T-cell (primary cell): ENCODE data around the gene ENTHD1. TPM values are rescaled to one million over a fixed set of nuclear protein-coding genes. Genes with fewer than 3 reads are reported as not detected.
A peak's percentile ranks its signal among the peaks of the same experiment; 100 is the strongest.
"Not testable (repeated sequence)": the region's sequence is repeated elsewhere in the genome, so short reads cannot be mapped to it uniquely, and the experiment has no call there.

Experiments used
- ATAC-seq, 4 experiments: fragments of 200-7000 bp in 3 of 4; fragments of 150-1000 bp in 1 of 4; cut with Tn5 transposase; replicated peaks in 1 of 4; 1 replicate in 3 of 4; 2 replicates in 1 of 4; pipeline ENCODE4 v1.10.0; 2021; ENCODE audit warnings: moderate library complexity in 3 of 4, mild to moderate bottlenecking in 2 of 4, moderate number of reproducible peaks in 1 of 4
- CTCF ChIA-PET, 2 donors: fragments of 300-600 bp; sonication (Branson Sonifier 250); formaldehyde crosslinking; loops; one replicate each; lab custom pipeline; 2022; ENCODE audit warnings: antibody characterized with exemption in 2 of 2; lab: Charles Lee
- POLR2A ChIA-PET, 2 donors: fragments of 300-600 bp; sonication (Branson Sonifier 250); formaldehyde crosslinking; loops; one replicate each; lab custom pipeline; 2022; ENCODE audit warnings: antibody characterized with exemption in 2 of 2; lab: Charles Lee
- DNase-seq, 35 experiments: peaks; one replicate each; pipeline versions ENCODE4 v3.0.0 to v3.0.0-alpha.2; 2013 to 2023
- H3K27ac ChIP-seq: one replicate; pipeline ENCODE4 v1.5.1; 2013; ENCODE audit warnings: low read length
- H3K27me3 ChIP-seq, 2 experiments: replicated peaks in 1 of 2; 1 replicate in 1 of 2; 2 replicates in 1 of 2; pipeline versions ENCODE4 v1.6.1 to v1.7.0; 2013; ENCODE audit warnings: low read length in 1 of 2, mixed read lengths in 1 of 2; ENCODE audit not compliant: control insufficient read depth in 2 of 2, insufficient read depth in 2 of 2; ENCODE audit errors: extremely low read depth in 1 of 2
- H3K36me3 ChIP-seq, 2 donors: 1 replicate in 1 of 2; 2 replicates in 1 of 2; pipeline versions ENCODE4 v1.6.1 to v1.7.0; 2013; ENCODE audit warnings: low read length in 1 of 2; ENCODE audit not compliant: control insufficient read depth in 2 of 2, insufficient read depth in 1 of 2; ENCODE audit errors: extremely low read depth in 1 of 2
- H3K4me1 ChIP-seq, 2 experiments: 1 replicate in 1 of 2; 2 replicates in 1 of 2; pipeline versions ENCODE4 v1.6.1 to v1.7.0; 2013; ENCODE audit warnings: low read length in 2 of 2, mixed read lengths in 1 of 2; ENCODE audit not compliant: insufficient read depth in 2 of 2, control insufficient read depth in 1 of 2; ENCODE audit errors: extremely low read depth in 1 of 2
- H3K4me3 ChIP-seq, 2 donors: 1 replicate in 1 of 2; 2 replicates in 1 of 2; pipeline versions ENCODE4 v1.5.1 to v1.7.0; 2013; ENCODE audit warnings: mild to moderate bottlenecking in 2 of 2, low read length in 1 of 2, moderate library complexity in 1 of 2; ENCODE audit not compliant: control insufficient read depth in 1 of 2; ENCODE audit errors: extremely low read depth in 1 of 2
- H3K9me3 ChIP-seq: 2 replicates; pipeline ENCODE4 v1.7.0; 2013
- H3K27ac Mint-ChIP-seq, 2 donors: one replicate each; pipeline ENCODE4 v1.8.0; 2020 to 2021; ENCODE audit warnings: mild to moderate bottlenecking in 2 of 2, mixed read lengths in 2 of 2
- H3K27me3 Mint-ChIP-seq, 2 donors: one replicate each; pipeline ENCODE4 v1.8.0; 2021 to 2022; ENCODE audit warnings: mixed read lengths in 2 of 2
- H3K36me3 Mint-ChIP-seq: one replicate; pipeline ENCODE4 v1.8.0; 2021; ENCODE audit warnings: mixed read lengths
- H3K4me1 Mint-ChIP-seq, 3 donors: one replicate each; pipeline ENCODE4 v1.8.0; 2020 to 2022; ENCODE audit warnings: mixed read lengths in 3 of 3, mild to moderate bottlenecking in 1 of 3
- H3K4me3 Mint-ChIP-seq, 3 donors: one replicate each; pipeline ENCODE4 v1.8.0; 2020 to 2022; ENCODE audit warnings: mild to moderate bottlenecking in 3 of 3, mixed read lengths in 3 of 3, moderate library complexity in 3 of 3
- H3K9me3 Mint-ChIP-seq, 3 donors: one replicate each; pipeline ENCODE4 v1.8.0; 2020 to 2022; ENCODE audit warnings: mixed read lengths in 3 of 3
- WGBS: methylation state at CpG from one replicate; pipeline ENCODE4 v1.1.5; 2013; ENCODE audit warnings: missing lambda C conversion rate; ENCODE audit not compliant: insufficient coverage; 5-methylcytosine and 5-hydroxymethylcytosine counted together
- total RNA-seq, 35 experiments: library from RNA in 6 of 35; stranded (reverse) in 6 of 35; fragments of 120-200 nt in 1 of 35; gene quantifications; one replicate each; pipeline versions ENCODE4 v1.2.1 to v1.2.4 and lab custom pipeline; 2013 to 2026

ENTHD1 gene
- total RNA-seq, 5 donors from 2014 or later (not counting 1 experiment from before 2014, with no cell fraction given) = 0.13 to 0.36 (median 0.20) TPM

- no peaks in the 10 kb centered on the region for H3K36me3 ChIP-seq
Measured at GRCh38 chr22:39906207-39906606, 12.6 kb upstream of the ENTHD1 start.

GRCh38 chr22:39905687-39906086, 12.1 kb upstream of the ENTHD1 start:
- Histone ChIP-seq H3K27ac (peak overlapping the region; percentile 87), H3K36me3 (no peaks in the 10 kb centered on the region), H3K4me1 (peaks cover 27 to 35% of the 10 kb centered on the region in 2 experiments), H3K4me3 (peak overlapping the region; percentile 72 to 91), H3K27me3 (no peaks in the 10 kb centered on the region), H3K9me3 (no peaks in the 10 kb centered on the region)
- H3K4me3 Mint-ChIP-seq = peak overlapping the region; percentile 84 to 98 (median 97)
- peaks cover 26% of the 10 kb centered on the region for H3K36me3 Mint-ChIP-seq
- H3K4me1 Mint-ChIP-seq = peaks cover 43 to 61% (median 55%) of the 10 kb centered on the region in 3 donors
- DNase-seq = no peak
- CTCF ChIA-PET = interaction anchor here in 1 of 2 donors (0.5 to 2.2 kb wide), 4 partner anchors 11 to 54 kb away, joined by 3 to 9 read pairs (median 4); no protein-coding TSS in a partner anchor
- POLR2A ChIA-PET = no interaction called here
- H3K27me3 Mint-ChIP-seq = no peaks in the 10 kb centered on the region
- ATAC-seq = no peak
- no CpG with 5 or more reads among the region's 3 CpGs for WGBS
- H3K27ac Mint-ChIP-seq = peak overlapping the region; percentile 93 to 97
- no peaks in the 10 kb centered on the region for H3K9me3 Mint-ChIP-seq

More at GRCh38 chr22:39906207-39906606, 12.6 kb upstream of the ENTHD1 start:
- ChIA-PET CTCF (interaction anchor here in 1 of 2 donors (0.5 to 2.2 kb wide), 6 partner anchors 11 to 55 kb away, joined by 3 to 9 read pairs (median 4); no protein-coding TSS in a partner anchor), POLR2A (interaction anchor here (0.6 to 1.2 kb wide), 3 partner anchors 11 to 49 kb away, joined by 3 read pairs; no protein-coding TSS in a partner anchor)
- Histone ChIP-seq H3K4me1 (peaks cover 32 to 38% of the 10 kb centered on the region in 2 experiments), H3K27me3 (no peaks in the 10 kb centered on the region), H3K4me3 (peak overlapping the region; percentile 19 to 72), H3K9me3 (no peaks in the 10 kb centered on the region), H3K27ac (peak overlapping the region; percentile 87)
- Mint-ChIP-seq H3K4me3 (peak overlapping the region; percentile 84 to 98 (median 97)), H3K27ac (peak overlapping the region; percentile 93 to 97), H3K36me3 (peaks cover 26% of the 10 kb centered on the region), H3K4me1 (peaks cover 47 to 66% (median 57%) of the 10 kb centered on the region in 3 donors), H3K9me3 (no peaks in the 10 kb centered on the region), H3K27me3 (no peaks in the 10 kb centered on the region)
- WGBS = no CpG with 5 or more reads among the region's 3 CpGs
- DNase-seq = no peak
- no peak for ATAC-seq

- no peak for ATAC-seq
- Histone ChIP-seq H3K4me1 (peaks cover 33 to 34% of the 10 kb centered on the region in 2 experiments), H3K27me3 (no peaks in the 10 kb centered on the region), H3K27ac (peak overlapping the region; percentile 87), H3K36me3 (no peaks in the 10 kb centered on the region), H3K4me3 (peak overlapping the region; percentile 72 to 91), H3K9me3 (no peaks in the 10 kb centered on the region)
- H3K4me1 Mint-ChIP-seq = peaks cover 43 to 61% (median 54%) of the 10 kb centered on the region in 3 donors
- H3K4me3 Mint-ChIP-seq = peak overlapping the region; percentile 84 to 98 (median 97)
- peaks cover 23% of the 10 kb centered on the region for H3K36me3 Mint-ChIP-seq
- WGBS = 14% methylated on average over 1 of the region's 4 CpGs
- ChIA-PET POLR2A (interaction anchor here in 1 of 2 donors (0.6 kb wide), 1 partner anchor 59 kb away, joined by 3 read pairs; no protein-coding TSS in a partner anchor), CTCF (interaction anchor here in 1 of 2 donors (0.6 to 2.2 kb wide), 4 partner anchors 12 to 38 kb away, joined by 4 to 9 read pairs (median 6); no protein-coding TSS in a partner anchor)
- H3K27me3 Mint-ChIP-seq = no peaks in the 10 kb centered on the region
- H3K27ac Mint-ChIP-seq = peak overlapping the region; percentile 93 to 97
- no peak for DNase-seq
- no peaks in the 10 kb centered on the region for H3K9me3 Mint-ChIP-seq
Measured at GRCh38 chr22:39904862-39905261, 11.3 kb upstream of the ENTHD1 start.

- not testable (repeated sequence) for H3K27me3 Mint-ChIP-seq, H3K9me3 Mint-ChIP-seq, ATAC-seq, H3K9me3 ChIP-seq, DNase-seq, H3K27me3 ChIP-seq, H3K36me3 ChIP-seq
- peaks cover 32 to 36% of the 10 kb centered on the region in 2 experiments for H3K4me1 ChIP-seq
- Mint-ChIP-seq H3K27ac (peak overlapping the region; percentile 93 to 97), H3K36me3 (peaks cover 19% of the 10 kb centered on the region), H3K4me3 (peak overlapping the region; percentile 84 to 98 (median 97)), H3K4me1 (peaks cover 40 to 61% (median 53%) of the 10 kb centered on the region in 3 donors)
- peak overlapping the region; percentile 72 to 91 for H3K4me3 ChIP-seq
- ChIA-PET CTCF (interaction anchor here in 1 of 2 donors (0.6 to 2.2 kb wide), 3 partner anchors 13 to 38 kb away, joined by 4 to 9 read pairs (median 7); no protein-coding TSS in a partner anchor), POLR2A (interaction anchor here (0.6 to 0.7 kb wide), 3 partner anchors 59 to 1477 kb away, joined by 3 to 13 read pairs (median 8); no protein-coding TSS in a partner anchor)
- WGBS = 0% methylated on average over 6 of the region's 10 CpGs
- peak overlapping the region; percentile 87 for H3K27ac ChIP-seq
Measured at GRCh38 chr22:39904024-39904423, 10.5 kb upstream of the ENTHD1 start.

GRCh38 chr22:39901565-39902146, 8.1 kb upstream of the ENTHD1 start:
- peak overlapping the region; percentile 72 to 91 for H3K4me3 ChIP-seq
- WGBS = 20% methylated on average over 1 of the region's 8 CpGs
- peaks cover 19% of the 10 kb centered on the region for H3K36me3 Mint-ChIP-seq

More at GRCh38 chr22:39901565-39902146, 8.1 kb upstream of the ENTHD1 start:
- H3K27ac ChIP-seq = peak overlapping the region; percentile 87
- Mint-ChIP-seq H3K9me3 (no peaks in the 10 kb centered on the region), H3K27me3 (no peaks in the 10 kb centered on the region), H3K4me3 (peak overlapping the region; percentile 84 to 98 (median 97)), H3K4me1 (peaks cover 25 to 44% (median 37%) of the 10 kb centered on the region in 3 donors), H3K27ac (peak overlapping the region; percentile 99 to 100)
- DNase-seq (no peak), ATAC-seq (no peak)
- peaks cover 27 to 29% of the 10 kb centered on the region in 2 experiments for H3K4me1 ChIP-seq
- no peaks in the 10 kb centered on the region for H3K27me3 ChIP-seq
- H3K36me3 ChIP-seq = no peaks in the 10 kb centered on the region
- no peaks in the 10 kb centered on the region for H3K9me3 ChIP-seq
- ChIA-PET POLR2A (no interaction called here), CTCF (no interaction called here)
